Activated CD4-positive, alpha-beta T cell treated with anti-CD3 and anti-CD28 coated beads for 48 hours (primary cell): ENCODE data around the gene MARCKSL1.
"Not testable (repeated sequence)": the region's sequence is repeated elsewhere in the genome, so short reads cannot be mapped to it uniquely, and the experiment has no call there.

Experiments used
- DNase-seq: peaks from one replicate; pipeline ENCODE4 v3.0.0-alpha.2; 2020

The MARCKSL1 gene, protein sequence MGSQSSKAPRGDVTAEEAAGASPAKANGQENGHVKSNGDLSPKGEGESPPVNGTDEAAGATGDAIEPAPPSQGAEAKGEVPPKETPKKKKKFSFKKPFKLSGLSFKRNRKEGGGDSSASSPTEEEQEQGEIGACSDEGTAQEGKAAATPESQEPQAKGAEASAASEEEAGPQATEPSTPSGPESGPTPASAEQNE

GRCh38 chr1:32335790-32336590 lies at the start of gene MARCKSL1:
Gene MARCKSL1 (minus strand): TSS chr1:32336233. CDS start chr1:32336033, 200 bp downstream.
- peak; percentile 86 for DNase-seq

DNA sequence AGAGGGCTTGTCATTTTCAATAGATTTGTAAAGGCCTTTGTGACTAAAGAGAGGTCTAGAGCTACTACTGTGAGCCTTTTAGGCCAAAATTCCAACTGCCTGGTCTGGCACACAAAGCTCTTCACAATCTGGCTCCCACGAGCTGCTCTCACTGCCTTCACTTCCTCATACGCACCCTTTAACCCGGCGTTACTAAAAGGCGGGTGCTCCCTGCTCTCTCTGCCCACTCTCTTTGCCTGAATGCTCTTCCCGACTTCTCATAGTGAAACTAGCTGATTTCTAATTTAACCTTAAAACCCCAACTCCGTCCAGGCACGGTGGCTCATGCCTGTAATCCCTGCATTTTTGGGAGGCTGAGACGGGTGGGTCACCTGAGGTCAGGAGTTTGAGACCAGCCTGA lies 44.0 kb upstream of the MARCKSL1 start:
- DNase-seq, result no peak

GRCh38 chr1:32377541-32378220 lies 41.6 kb upstream of the MARCKSL1 start:
- no peak for DNase-seq

DNA sequence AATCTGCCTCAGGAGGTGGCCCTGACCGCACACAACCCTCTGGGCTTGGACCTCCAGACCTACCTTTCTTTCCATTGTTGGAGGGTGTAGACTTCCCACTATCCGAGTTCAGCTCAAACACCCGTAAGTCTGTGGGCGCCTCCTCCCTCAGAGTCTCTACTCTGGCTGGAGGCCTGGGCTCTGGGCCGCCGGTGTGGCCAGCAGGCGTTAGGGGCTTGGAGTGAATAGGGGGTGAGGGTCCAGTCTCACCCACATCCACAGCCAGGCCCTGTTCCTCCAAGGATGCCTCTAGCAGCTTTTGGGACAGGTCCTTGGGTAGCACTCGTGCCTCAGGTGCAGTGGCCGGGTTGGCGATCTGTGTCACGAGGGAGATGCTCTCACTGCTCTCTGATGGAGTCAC lies 40.2 kb upstream of the MARCKSL1 start:
- DNase-seq, result no peak

DNA sequence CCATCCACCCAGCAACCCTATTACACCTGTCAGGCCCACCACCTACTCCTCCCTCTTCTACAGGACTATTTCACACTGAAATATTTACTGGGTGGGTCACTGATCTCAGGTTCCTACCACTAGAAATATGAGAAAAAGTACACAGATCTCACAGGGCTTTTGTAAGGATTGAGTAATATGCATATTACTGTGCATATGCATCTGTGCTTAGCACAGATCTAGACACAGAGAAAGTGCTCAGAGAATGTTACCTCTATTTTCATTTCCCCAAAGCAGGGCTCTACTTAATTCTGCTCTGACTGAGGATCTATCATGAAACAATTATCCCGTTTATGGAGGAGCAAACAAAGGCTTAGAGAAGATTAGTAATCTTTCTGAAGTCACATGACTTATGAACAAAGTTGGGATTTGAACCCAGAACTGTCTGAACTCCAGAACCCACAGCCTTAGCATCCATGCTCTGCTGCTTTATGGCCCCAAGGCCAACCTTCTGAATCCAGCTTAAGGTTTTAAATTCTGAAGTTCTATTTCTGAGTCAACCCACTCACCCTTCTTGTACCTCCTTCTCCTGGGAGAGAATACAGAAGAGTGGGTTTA lies 38.1 kb upstream of the MARCKSL1 start:
- DNase-seq, result no peak

DNA sequence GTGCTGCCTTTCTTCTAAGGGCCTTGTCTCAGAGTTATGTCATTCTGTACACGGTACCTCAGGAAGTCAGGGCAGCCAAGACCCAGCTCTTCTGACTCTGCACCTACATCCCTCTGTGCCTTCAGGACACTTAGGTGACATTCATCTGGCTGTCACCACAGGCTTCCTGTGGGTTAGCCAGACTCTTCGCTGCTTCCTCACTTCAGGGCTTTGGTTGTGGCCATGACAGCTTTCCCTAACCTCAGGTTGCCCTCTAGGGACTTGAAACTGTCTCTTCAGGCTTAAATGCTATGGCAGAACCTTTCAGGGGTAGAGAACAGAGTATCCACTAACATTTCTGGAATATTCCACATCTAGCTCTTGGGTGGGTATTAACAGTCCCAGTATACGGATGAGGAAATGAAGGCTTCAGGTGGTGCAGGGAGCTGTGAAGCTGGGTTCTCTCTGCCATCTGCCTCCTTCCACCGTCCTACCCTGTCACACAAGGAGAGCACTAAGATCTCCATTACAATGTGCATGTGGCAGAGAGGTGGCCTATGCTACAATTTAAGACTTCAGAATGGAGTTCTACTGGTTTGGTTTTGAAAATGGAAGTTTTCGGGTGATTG lies 36.2 kb upstream of the MARCKSL1 start:
- DNase-seq, result peak; percentile 28

- DNase-seq, result no peak
Observed at GRCh38 chr1:32367912-32368635, 32.0 kb upstream of the MARCKSL1 start.

- no peak for DNase-seq
Observed at GRCh38 chr1:32365445-32365844, 29.4 kb upstream of the MARCKSL1 start.

- DNase-seq, result no peak
Observed at GRCh38 chr1:32364836-32365235, 28.8 kb upstream of the MARCKSL1 start.

GRCh38 chr1:32363713-32364112 lies 27.7 kb upstream of the MARCKSL1 start:
- no peak for DNase-seq

DNA sequence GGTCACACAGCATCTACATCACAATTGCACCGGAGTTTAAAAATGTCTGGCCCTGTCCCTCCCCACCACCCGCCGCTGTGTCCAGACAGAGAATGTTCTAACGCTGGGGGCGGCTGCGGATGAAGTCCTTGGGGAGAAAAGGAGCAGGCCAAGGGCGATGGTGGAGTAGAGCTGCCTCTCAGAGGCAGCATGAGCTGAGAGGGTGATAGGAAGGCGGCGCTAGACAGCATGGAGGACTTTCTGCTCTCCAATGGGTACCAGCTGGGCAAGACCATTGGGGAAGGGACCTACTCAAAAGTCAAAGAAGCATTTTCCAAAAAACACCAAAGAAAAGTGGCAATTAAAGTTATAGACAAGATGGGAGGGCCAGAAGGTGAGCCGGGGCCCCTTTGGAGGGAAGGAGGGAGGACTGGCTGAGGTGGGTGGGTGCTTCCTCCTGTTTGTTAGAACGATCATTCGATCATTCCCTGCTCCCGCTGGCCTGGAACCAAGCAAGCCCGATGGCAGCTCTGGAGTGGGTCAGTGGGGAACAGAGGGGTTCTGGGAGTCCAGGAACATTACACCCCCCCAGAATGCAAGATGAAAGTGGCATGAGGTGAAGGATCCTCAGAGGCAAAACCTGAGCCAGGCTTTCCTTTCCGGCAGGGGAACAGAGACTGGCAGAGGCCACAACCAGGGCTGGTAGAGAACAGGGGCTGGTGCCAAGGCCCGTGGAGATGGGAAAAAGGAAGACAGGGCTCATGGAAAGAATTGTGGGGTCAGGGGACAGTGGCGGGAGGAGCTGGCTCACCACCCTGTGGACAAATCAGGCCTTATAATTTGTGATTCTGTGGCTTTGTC lies 26.7 kb upstream of the MARCKSL1 start, which contains the start of the genes FAM229A and TSSK3:
TSS of gene FAM229A (minus strand) at position 12 of the 840 bp plus-strand sequence. CDS start 394 bp downstream, outside the sequence.
TSS of gene TSSK3 (plus strand) at position 66 of the 840 bp plus-strand sequence. CDS start at position 229, 163 bp downstream.
- DNase-seq, result no peak

DNA sequence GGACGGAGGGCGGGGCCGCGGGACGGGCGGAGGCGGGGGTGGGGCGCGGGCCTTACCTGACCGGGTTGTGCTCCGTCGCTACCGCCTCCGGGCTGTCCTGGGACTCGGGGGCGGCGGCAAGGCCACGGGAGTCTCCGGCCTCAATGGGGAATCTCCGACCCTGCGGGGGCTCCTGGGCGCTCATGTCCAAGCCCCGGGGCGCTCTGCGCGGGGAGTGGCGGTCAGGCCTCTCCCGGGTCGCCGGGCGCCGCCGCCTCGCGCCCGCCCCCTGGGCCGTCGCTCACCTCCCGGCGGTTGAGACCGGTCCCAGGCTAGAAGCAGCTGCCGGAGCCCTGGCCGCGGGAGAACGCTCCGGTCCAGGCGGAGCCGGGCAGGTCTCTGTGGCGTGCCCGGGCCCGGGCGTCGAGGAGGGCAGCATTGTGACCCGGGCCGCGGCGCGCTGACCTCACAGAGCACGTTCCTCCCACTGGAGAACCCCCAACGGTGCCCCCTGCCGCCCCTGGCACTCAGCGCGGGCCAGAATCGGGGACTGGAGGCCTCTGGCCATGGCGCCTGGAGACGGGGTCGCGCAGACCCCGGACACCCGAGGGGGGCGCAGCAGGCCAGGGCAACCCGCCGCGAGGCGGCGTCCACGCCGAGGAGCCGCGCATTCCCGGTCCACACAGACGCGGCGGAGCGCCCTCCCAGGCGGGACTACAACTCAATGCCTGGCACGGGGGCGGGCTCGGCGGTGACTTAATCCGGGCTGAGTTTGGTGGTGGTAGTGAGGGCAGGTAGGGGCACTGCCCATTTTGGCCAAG lies 25.8 kb upstream of the MARCKSL1 start:
- DNase-seq, result peak; percentile 39

- DNase-seq, result no peak
Observed at GRCh38 chr1:32361308-32361673, 25.3 kb upstream of the MARCKSL1 start.

DNA sequence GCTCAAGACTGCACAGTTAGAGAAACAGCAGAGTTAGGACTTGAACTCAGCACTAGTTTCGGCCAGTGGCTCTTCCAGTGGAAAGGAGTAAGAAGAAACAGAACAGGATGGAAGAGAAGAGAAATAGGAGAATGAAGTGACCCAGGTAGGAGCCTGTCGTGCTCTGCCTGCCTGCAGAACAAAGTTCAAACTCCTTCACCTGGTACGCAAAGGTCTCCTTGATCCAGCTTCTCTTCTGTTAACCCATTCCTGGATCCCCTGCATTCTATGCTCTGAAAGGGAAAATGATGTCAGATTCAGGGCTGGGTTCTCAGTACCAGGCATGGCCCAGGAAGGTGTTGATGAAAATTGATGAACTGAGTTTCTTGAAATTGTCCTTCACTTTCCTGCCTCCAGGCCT lies 22.4 kb upstream of the MARCKSL1 start:
- DNase-seq, result no peak

GRCh38 chr1:32357614-32358013 lies 21.6 kb upstream of the MARCKSL1 start:
- no peak for DNase-seq

DNA sequence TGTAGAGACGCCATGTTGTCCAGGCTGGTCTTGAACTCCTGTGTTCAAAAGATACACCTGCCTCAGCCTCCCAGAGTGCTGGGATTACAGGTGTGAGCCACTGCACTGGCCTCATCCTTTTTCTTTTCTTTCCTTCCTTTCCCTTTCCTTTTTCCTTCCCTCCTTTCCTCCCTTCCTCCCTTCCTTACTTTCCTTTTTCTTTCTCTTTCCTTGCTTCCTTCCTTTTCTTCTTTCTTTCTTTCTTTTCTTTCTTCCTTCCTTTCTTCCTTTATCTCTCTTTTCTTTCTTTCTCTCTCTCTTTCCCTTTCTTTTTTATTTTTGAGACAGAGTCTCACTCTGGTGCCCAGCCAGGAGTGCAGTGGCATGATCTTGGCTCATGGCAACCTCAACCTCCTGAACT lies 20.4 kb upstream of the MARCKSL1 start:
- DNase-seq, result no peak

DNA sequence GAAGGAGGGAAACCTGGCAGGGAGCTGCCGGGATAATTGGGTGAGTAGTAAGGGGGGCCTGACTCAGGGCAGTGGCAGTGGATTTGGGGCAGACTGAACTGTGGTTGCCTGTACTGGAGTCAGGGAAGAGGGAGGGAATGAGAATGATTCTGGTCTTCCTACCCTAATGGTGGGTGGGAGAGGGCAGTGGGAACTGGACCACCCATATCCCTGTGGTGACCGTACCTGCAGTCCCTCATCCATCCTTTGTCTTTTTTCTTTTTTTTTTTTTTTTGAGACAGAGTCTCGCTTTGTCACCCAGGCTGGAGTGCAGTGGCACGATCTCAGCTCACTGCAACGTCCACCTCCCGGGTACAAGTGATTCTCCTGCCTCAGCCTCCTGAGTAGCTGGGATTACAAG lies 19.7 kb upstream of the MARCKSL1 start:
- DNase-seq, result not testable (repeated sequence)

DNA sequence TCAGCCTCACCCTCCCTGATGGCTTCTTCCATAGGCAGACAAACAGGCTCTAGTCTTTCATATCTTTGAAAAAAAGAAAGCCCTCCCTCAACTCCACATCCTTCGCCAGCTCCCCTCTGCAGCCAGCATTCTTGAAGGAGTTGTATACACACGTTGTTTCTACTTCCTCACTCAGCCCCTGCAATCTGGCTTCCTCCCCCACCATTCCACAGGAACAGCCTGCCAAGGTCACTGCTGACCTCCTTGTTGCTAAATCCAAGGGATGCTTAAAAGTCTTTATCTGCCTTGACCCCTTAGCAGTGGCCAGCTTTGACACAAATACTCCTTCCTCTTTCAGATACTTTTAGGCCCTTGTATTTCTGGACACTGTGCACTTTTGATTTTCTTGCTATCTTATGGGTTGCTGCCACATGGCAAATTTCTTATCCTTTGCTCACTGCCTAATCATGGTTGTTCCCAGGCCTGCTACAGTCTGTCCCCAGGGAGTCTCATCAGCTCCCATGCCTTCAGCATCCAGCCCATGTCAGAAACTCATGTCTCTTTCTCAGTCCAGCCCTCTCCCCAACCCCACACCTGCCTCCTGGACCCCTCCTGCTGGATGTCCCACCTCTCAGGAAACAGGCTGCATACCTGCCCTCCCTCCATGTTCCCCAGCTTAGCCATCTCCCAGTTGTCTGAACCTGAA lies 18.0 kb upstream of the MARCKSL1 start:
- DNase-seq, result no peak

- no peak for DNase-seq
Observed at GRCh38 chr1:32353431-32353830, 17.4 kb upstream of the MARCKSL1 start.
